WERI-Rb-1 (cell line): ENCODE data around the gene PITPNM1.
A peak's percentile ranks its signal among the peaks of the same experiment; 100 is the strongest.

ENCODE experiments used
- DNase-seq: peaks from one replicate; pipeline ENCODE4 v3.0.0-alpha.2; 2020
- H3K27ac ChIP-seq: fragments of 250-450 bp; sonication (Bioruptor Pico); 2 replicates; pipeline ENCODE4 v1.5.1; 2020; ENCODE audit warnings: mild to moderate bottlenecking, moderate library complexity
- H3K27me3 ChIP-seq: fragments of 250-450 bp; sonication (Bioruptor Pico); 2 replicates; pipeline ENCODE4 v1.5.1; 2021; ENCODE audit warnings: mild to moderate bottlenecking, low read depth, moderate library complexity; ENCODE audit not compliant: insufficient read depth, severe bottlenecking
- H3K36me3 ChIP-seq: fragments of 250-450 bp; sonication (Bioruptor Pico); 2 replicates; pipeline ENCODE4 v1.5.1; 2020; ENCODE audit warnings: mild to moderate bottlenecking, moderate library complexity
- H3K4me3 ChIP-seq: 2 replicates; pipeline ENCODE4 v1.5.1; 2011; ENCODE audit warnings: low read depth, mild to moderate bottlenecking, control low read depth, low read length
- H3K9me3 ChIP-seq: fragments of 250-450 bp; sonication (Bioruptor Pico); 2 replicates; pipeline ENCODE4 v1.5.1; 2021; ENCODE audit warnings: mild to moderate bottlenecking, moderate library complexity; ENCODE audit not compliant: severe bottlenecking
- CTCF ChIP-seq: IDR thresholded peaks from 2 replicates; pipeline ENCODE4 v1.5.1; 2011; ENCODE audit warnings: low read depth, mild to moderate bottlenecking, control low read depth, inconsistent platforms, low read length

Gene PITPNM1

DNA sequence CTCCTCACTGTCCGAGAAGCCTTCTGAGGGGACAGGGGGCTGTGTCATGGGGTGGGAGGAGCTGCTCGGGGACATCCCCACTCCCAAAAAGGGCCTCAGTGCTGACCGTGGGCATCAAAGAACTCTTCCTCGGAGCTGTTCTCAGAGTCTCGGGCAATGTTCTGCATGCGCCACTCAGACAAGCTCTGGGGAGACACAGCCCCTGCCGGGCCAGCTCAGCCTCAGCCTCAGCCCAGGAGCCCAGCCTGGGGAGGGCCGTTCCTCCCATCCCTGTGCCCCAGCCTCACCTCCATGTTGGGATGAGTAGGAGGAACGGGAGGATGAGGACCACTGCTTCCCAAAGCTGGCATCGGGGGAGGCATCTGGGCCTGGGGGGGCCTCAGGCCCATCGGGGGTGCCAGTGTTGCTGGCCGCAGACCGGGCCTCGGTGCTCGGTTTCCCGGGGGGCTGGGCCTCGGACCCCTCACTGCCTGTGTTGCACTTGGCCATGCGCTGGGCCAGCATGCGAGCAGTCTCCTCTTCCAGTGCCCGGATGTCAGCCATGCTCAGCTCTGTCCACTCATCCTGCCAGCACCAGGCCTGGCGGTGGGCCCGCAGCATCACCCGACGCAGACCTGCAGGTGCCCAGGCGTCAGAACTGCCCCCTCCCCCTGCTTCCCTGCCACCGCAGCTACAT, 5.2 kb downstream of the PITPNM1 start:
- no peak for DNase-seq
- Histone ChIP-seq H3K27ac (no peak overlapping the region), H3K9me3 (no peaks in the 10 kb centered on the region), H3K27me3 (no peaks in the 10 kb centered on the region), H3K36me3 (peaks cover 61% of the 10 kb centered on the region), H3K4me3 (no peak overlapping the region)
- TF ChIP-seq CTCF, result no peak

DNA sequence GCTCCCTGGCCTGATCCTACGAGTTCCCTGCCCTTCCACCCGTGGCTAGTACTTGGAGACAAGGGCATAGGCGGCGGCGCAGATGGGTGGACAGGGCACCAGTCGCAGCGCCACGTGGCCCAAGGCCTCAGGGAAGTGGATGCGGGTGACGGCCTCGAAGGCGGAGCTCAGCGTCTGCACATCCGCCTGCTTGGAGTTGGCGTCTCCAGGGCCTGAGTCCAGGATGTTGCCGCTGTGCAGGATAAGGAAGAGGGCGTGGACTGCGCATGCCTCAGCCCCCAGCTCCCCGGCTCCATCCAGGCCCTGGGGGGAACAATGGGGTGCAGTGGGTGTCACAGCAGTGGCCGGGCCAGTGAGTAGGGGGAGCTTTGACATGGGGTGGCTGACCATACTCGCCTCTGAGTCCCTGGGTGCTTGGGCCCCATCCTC, 6.6 kb downstream of the PITPNM1 start:
- TF ChIP-seq CTCF, result no peak
- H3K4me3 ChIP-seq, result no peak overlapping the region
- H3K27ac ChIP-seq, result no peak overlapping the region
- no peaks in the 10 kb centered on the region for H3K9me3 ChIP-seq
- DNase-seq, result no peak
- H3K27me3 ChIP-seq, result no peaks in the 10 kb centered on the region
- H3K36me3 ChIP-seq, result peaks cover 65% of the 10 kb centered on the region

GRCh38 chr11:67497656-67498291, 7.4 kb downstream of the PITPNM1 start:
- no peak overlapping the region for H3K4me3 ChIP-seq
- no peak for DNase-seq
- no peaks in the 10 kb centered on the region for H3K27me3 ChIP-seq
- H3K27ac ChIP-seq, result no peak overlapping the region
- no peak for TF ChIP-seq CTCF
- no peaks in the 10 kb centered on the region for H3K9me3 ChIP-seq
- peaks cover 70% of the 10 kb centered on the region for H3K36me3 ChIP-seq

- no peak for TF ChIP-seq CTCF
- no peaks in the 10 kb centered on the region for H3K27me3 ChIP-seq
- peak; percentile 4 for DNase-seq
- H3K4me3 ChIP-seq, result no peak overlapping the region
- no peaks in the 10 kb centered on the region for H3K9me3 ChIP-seq
- peaks cover 70% of the 10 kb centered on the region for H3K36me3 ChIP-seq
- no peak overlapping the region for H3K27ac ChIP-seq
These were observed 9.1 kb downstream of the PITPNM1 start for GRCh38 chr11:67496113-67496512.

GRCh38 chr11:67495234-67496005, 9.7 kb downstream of the PITPNM1 start:
- no peak for TF ChIP-seq CTCF
- H3K9me3 ChIP-seq, result no peaks in the 10 kb centered on the region
- no peak overlapping the region for H3K27ac ChIP-seq
- H3K36me3 ChIP-seq, result peaks cover 70% of the 10 kb centered on the region
- H3K27me3 ChIP-seq, result no peaks in the 10 kb centered on the region
- H3K4me3 ChIP-seq, result no peak overlapping the region
- no peak for DNase-seq
